Mucosa of stomach (tissue), 1 donor: ENCODE data around the gene CD1B.
"Not testable (repeated sequence)": the region's sequence is repeated elsewhere in the genome, so short reads cannot be mapped to it uniquely, and the experiment has no call there.

Source experiments
- H3K27me3 ChIP-seq: one replicate; pipeline ENCODE4 v1.7.0; 2013; ENCODE audit warnings: mild to moderate bottlenecking, low read length; ENCODE audit not compliant: control insufficient read depth, insufficient read depth
- H3K36me3 ChIP-seq: one replicate; pipeline ENCODE4 v1.7.0; 2013; ENCODE audit warnings: low read length; ENCODE audit not compliant: control insufficient read depth, insufficient read depth
- H3K4me1 ChIP-seq: one replicate; pipeline ENCODE4 v1.7.0; 2013; ENCODE audit warnings: mild to moderate bottlenecking, low read length; ENCODE audit not compliant: control insufficient read depth, insufficient read depth
- H3K4me3 ChIP-seq: one replicate; pipeline ENCODE4 v1.7.0; 2013; ENCODE audit warnings: low read length
- H3K9ac ChIP-seq: one replicate; pipeline ENCODE4 v1.7.0; 2013; ENCODE audit warnings: mild to moderate bottlenecking, low read length, moderate library complexity
- H3K9me3 ChIP-seq: one replicate; pipeline ENCODE4 v1.7.0; 2013; ENCODE audit warnings: mild to moderate bottlenecking, low read length, moderate library complexity; ENCODE audit not compliant: control insufficient read depth
- donor health status: Pancreatic carcinoma.

CD1B gene

DNA sequence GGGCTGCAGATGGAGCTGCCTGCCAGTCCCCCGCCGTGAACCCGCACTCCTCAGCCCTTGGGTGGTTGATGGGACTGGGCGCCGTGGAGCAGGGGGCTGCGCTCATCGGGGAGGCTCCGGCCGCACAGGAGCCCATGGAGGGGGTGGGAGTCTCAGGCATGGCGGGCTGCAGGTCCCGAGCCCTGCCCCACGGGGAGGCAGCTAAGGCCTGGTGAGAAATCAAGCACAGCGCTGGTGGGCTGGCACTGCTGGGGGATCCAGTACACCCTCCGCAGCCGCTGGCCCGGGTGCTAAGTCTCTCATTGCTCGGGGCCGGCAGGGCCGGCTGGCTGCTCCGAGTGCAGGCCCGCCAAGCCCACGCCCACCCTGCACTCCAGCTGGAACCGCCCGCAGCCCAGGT lies 17.6 kb upstream of the CD1B start:
- not testable (repeated sequence) for H3K4me3 ChIP-seq, H3K9ac ChIP-seq, H3K4me1 ChIP-seq, H3K36me3 ChIP-seq, H3K27me3 ChIP-seq, H3K9me3 ChIP-seq

GRCh38 chr1:158336413-158336812 lies 5.1 kb upstream of the CD1B start:
- not testable (repeated sequence) for H3K36me3 ChIP-seq, H3K27me3 ChIP-seq, H3K4me1 ChIP-seq, H3K9me3 ChIP-seq, H3K9ac ChIP-seq, H3K4me3 ChIP-seq

GRCh38 chr1:158335213-158335532 lies 3.8 kb upstream of the CD1B start:
- Histone ChIP-seq H3K36me3 (no peaks in the 10 kb centered on the region), H3K9ac (no peak overlapping the region), H3K4me1 (no peaks in the 10 kb centered on the region), H3K27me3 (no peaks in the 10 kb centered on the region), H3K4me3 (no peak overlapping the region), H3K9me3 (no peaks in the 10 kb centered on the region)

- H3K36me3 ChIP-seq, result no peaks in the 10 kb centered on the region
- no peaks in the 10 kb centered on the region for H3K27me3 ChIP-seq
- no peaks in the 10 kb centered on the region for H3K9me3 ChIP-seq
- H3K4me3 ChIP-seq, result no peak overlapping the region
- H3K4me1 ChIP-seq, result no peaks in the 10 kb centered on the region
- no peak overlapping the region for H3K9ac ChIP-seq
These were observed 3.3 kb upstream of the CD1B start for GRCh38 chr1:158334526-158335212.

DNA sequence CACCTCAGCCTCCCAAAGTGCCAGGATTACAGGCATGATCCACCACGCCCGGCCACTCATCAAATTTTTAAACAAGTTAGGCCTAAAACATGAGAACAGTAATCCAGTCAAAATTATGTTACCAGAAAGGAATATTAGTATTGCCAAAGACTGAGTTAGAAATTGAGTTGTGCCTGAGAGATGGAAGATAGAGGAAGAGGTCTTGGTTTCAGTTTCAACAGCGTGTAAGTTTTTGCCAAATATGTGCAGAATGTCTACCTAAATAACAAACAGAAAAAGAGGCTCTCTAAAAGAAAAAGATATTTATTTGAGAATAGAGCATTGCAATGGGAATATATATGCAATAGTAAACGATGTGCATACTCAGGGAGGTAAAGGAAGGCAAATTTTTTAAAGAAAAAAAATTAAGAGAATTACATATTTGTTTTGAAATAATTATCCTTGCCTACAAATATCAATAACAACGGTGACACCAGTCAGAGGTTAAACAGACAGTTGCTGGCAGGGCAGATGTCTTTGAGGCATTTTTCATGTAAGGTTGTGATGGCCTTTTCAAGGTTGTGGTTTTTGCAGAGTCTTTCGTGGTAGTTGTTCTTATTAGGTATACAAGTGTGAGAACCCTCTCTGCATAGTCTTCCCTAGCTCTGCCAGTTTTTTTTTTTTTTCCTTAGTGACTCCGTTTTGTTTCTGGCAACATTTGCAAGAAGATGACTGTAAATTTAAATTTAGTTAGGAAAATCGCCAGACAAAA lies 2.2 kb upstream of the CD1B start:
- Histone ChIP-seq H3K4me1 (no peaks in the 10 kb centered on the region), H3K4me3 (no peak overlapping the region), H3K9me3 (no peaks in the 10 kb centered on the region), H3K36me3 (no peaks in the 10 kb centered on the region), H3K9ac (no peak overlapping the region), H3K27me3 (no peaks in the 10 kb centered on the region)

DNA sequence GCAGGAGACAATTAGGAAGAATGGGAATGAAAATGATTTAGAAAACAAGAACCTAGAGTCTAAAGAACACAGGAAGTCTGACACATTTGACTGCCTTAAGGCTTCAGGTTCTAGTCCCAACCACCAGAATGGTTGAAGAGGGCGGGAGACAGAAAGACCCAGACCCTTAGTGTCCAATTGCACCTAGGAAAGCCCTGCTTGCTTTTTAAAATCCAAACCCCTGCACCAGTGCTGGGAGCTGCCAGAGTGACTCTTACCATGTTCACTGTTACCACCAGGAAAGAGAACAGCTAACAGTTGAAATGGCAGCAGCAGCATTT lies 265 bp downstream of the CD1B start:
- Histone ChIP-seq H3K9ac (no peak overlapping the region), H3K27me3 (no peaks in the 10 kb centered on the region), H3K9me3 (no peaks in the 10 kb centered on the region), H3K4me3 (no peak overlapping the region), H3K4me1 (no peaks in the 10 kb centered on the region), H3K36me3 (no peaks in the 10 kb centered on the region)

DNA sequence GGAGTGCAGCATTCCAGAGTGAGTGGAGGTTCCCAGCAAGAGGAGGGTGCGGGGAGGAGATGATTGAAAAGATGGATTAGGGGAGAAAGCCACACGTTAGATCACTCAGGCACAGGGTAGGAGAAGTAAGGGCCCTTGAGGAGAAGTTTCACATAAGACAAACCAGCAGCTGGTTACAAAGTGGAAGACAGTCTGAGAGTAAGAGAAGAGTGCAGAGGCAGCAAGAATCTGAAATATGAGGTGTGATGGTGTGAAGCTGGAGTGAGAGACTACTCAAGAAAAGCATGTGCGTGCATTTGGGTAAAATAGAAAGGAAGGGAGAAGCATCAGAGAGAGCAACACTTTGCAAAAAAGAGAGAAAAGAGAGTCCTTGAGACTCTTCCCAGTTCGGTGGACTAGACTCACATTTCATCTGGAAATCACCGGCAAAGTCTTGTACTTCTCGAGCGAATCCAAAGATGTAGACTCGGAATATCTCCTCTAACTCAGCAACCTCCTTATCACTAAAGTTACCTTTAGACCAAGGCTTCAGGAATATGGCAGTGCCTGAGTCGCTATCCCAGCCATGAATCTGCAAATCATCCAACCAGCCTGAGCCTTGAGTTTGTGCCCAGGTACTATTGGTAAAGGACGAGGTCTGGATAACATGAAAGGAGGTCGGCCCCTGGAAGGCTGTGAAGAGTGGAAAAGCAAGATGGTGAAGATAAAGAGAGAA lies 783 bp downstream of the CD1B start:
- H3K27me3 ChIP-seq, result no peaks in the 10 kb centered on the region
- no peaks in the 10 kb centered on the region for H3K9me3 ChIP-seq
- H3K4me3 ChIP-seq, result no peak overlapping the region
- no peaks in the 10 kb centered on the region for H3K4me1 ChIP-seq
- H3K9ac ChIP-seq, result no peak overlapping the region
- no peaks in the 10 kb centered on the region for H3K36me3 ChIP-seq

DNA sequence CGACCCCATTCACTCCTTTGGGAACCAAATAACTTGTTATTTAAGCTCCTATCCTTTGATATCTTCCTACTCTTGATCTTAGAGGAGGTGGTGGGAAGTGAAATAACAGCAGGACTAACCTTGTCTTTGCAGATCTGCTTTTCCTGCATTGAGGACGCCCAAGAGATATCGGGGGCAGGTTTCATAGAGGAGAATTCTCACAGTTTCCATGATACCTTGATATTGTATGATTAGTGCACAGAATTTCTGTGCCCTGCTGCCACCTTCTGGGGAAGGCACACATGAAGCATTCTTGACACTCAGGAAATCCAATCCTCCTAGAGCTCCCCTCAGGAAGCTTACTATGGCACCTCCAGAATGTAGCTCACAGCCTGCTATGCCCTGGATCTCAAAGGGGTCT lies 1.6 kb downstream of the CD1B start:
- Histone ChIP-seq H3K27me3 (no peaks in the 10 kb centered on the region), H3K9me3 (no peaks in the 10 kb centered on the region), H3K36me3 (no peaks in the 10 kb centered on the region), H3K4me3 (no peak overlapping the region), H3K4me1 (no peaks in the 10 kb centered on the region), H3K9ac (no peak overlapping the region)

DNA sequence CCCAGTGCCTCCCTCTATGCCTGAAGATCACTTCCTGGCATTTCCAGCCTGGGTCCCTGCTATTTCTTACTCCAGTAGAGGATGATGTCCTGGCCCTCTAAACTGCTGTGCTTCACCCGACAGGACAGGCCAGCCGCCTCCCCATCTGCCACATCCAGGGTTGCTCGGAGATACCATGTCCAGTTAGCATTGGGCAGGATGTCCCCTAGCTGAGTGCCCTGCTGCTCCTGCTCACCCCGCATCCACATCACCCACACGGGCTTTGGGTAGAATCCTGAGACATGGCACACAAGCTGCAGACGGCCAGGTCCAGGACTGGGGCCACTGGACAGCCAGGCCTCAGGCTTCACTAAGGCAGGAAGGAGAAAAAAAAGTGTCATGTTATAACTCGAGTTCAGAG lies 2.0 kb downstream of the CD1B start:
- H3K36me3 ChIP-seq, result no peaks in the 10 kb centered on the region
- no peaks in the 10 kb centered on the region for H3K4me1 ChIP-seq
- H3K27me3 ChIP-seq, result no peaks in the 10 kb centered on the region
- no peak overlapping the region for H3K4me3 ChIP-seq
- no peak overlapping the region for H3K9ac ChIP-seq
- no peaks in the 10 kb centered on the region for H3K9me3 ChIP-seq

DNA sequence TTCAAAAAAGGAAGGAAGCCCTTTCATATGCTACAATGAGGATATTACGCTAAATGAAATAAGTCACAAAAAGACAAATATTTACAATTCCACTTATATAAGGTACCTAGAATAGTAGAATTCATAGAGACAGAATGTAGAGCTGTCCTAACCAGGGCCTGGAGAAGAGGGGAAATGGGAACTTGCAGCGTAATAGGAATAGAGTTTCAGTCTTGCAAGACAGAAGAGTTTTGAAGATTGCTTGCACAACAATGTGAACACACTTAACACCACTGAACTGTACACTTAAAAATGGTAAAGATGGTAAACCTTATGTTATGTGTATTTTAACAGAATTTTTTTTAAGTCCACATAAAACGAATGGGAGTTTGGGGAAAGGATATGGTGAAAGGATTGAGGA lies 2.9 kb downstream of the CD1B start:
- H3K9ac ChIP-seq, result no peak overlapping the region
- H3K27me3 ChIP-seq, result no peaks in the 10 kb centered on the region
- H3K4me1 ChIP-seq, result no peaks in the 10 kb centered on the region
- H3K9me3 ChIP-seq, result no peaks in the 10 kb centered on the region
- no peak overlapping the region for H3K4me3 ChIP-seq
- no peaks in the 10 kb centered on the region for H3K36me3 ChIP-seq

GRCh38 chr1:158327481-158327880 lies 3.9 kb downstream of the CD1B start:
- no peaks in the 10 kb centered on the region for H3K4me1 ChIP-seq
- H3K36me3 ChIP-seq, result no peaks in the 10 kb centered on the region
- H3K9me3 ChIP-seq, result no peaks in the 10 kb centered on the region
- H3K9ac ChIP-seq, result no peak overlapping the region
- no peak overlapping the region for H3K4me3 ChIP-seq
- H3K27me3 ChIP-seq, result no peaks in the 10 kb centered on the region

- Histone ChIP-seq H3K4me1 (no peaks in the 10 kb centered on the region), H3K27me3 (no peaks in the 10 kb centered on the region), H3K36me3 (no peaks in the 10 kb centered on the region), H3K9me3 (no peaks in the 10 kb centered on the region), H3K4me3 (no peak overlapping the region), H3K9ac (no peak overlapping the region)
These were observed 6.9 kb downstream of the CD1B start for GRCh38 chr1:158324395-158324794.
